Measurements from ENCODE around the gene FCER1G.

The FCER1G gene

DNA sequence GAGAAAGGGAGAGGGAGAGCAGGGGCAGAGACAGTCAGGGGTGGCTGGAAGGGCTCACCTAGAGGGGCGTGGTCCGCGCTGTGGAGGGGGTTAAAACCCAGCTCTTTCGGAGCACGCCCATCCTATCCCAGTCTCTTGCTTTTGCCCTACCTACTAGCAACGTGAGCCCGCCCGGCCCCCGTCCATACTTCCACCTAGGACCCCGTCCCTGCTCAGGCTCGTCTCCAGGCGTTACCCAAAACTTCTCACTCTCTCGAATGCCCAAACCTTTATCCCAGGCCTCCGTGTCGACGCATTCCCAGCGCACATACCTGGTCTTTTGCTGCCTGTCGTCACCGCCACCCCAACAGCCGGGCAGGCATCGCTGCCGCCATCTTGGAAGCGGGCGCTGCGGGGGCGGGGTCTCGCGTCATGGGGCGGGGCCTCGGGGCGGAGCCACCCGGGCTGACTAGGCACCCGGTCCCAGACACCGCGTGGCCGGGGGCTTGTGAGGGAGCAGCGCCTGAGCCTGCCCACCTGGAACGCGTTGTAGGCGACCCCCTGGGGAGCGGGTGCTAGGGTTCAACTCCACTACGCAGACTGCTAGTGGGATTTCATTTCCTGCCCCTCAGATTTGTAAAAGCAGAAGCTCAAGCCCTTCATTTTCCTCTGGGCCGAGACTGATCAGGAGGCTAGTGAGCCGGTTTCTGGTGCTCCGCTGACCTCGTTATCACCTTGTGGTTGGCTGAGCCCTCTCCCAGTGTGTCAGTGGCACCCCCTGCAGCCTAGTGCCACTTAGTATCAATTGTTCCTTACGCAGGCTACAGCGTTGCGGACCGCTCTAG lies 37.8 kb upstream of the FCER1G start, which contains the start of gene B4GALT3:
TSS of gene B4GALT3 (minus strand) at position 396 of the 824 bp plus-strand sequence. CDS start 1,447 bp downstream, outside the sequence.
- TF ChIP-seq EZH2 (IDR thresholded peaks at IDR 0.05; ENCODE audit: borderline replicate concordance, low read length) = no peak
- TF ChIP-seq, protein P1, sequence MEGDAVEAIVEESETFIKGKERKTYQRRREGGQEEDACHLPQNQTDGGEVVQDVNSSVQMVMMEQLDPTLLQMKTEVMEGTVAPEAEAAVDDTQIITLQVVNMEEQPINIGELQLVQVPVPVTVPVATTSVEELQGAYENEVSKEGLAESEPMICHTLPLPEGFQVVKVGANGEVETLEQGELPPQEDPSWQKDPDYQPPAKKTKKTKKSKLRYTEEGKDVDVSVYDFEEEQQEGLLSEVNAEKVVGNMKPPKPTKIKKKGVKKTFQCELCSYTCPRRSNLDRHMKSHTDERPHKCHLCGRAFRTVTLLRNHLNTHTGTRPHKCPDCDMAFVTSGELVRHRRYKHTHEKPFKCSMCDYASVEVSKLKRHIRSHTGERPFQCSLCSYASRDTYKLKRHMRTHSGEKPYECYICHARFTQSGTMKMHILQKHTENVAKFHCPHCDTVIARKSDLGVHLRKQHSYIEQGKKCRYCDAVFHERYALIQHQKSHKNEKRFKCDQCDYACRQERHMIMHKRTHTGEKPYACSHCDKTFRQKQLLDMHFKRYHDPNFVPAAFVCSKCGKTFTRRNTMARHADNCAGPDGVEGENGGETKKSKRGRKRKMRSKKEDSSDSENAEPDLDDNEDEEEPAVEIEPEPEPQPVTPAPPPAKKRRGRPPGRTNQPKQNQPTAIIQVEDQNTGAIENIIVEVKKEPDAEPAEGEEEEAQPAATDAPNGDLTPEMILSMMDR (IDR thresholded peaks at IDR 0.05; ENCODE audit: low read length) = peak; percentile 58
- Histone ChIP-seq H3K4me1 (ENCODE audit: insufficient read depth, low read length, severe bottlenecking) (peaks cover 34% of the 10 kb centered on the region), H3K36me3 (ENCODE audit: insufficient read depth, low read length) (peaks cover 31% of the 10 kb centered on the region), H3K79me2 (ENCODE audit: insufficient read depth, low read length) (no peaks in the 10 kb centered on the region), H3K4me2 (ENCODE audit: low read length) (peak within 1 kb of the TSS; percentile 97), H3K27ac (ENCODE audit: low read depth, low read length, poor library complexity, severe bottlenecking) (peak within 1 kb of the TSS; percentile 83), H3F3A (ENCODE audit: insufficient read depth, low read length) (no peaks in the 10 kb centered on the region), H3K9ac (ENCODE audit: low read length) (peak within 1 kb of the TSS; percentile 70), H3K27me3 (ENCODE audit: insufficient read depth, low read length) (no peaks in the 10 kb centered on the region), H3K9me2 (ENCODE audit: low read depth, low read length) (no peaks in the 10 kb centered on the region), H2AFZ (ENCODE audit: low read length) (peak within 1 kb of the TSS; percentile 87; the same call in 1 of the 2 replicates), H3K9me3 (ENCODE audit: low read length) (no peaks in the 10 kb centered on the region), H3K4me3 (ENCODE audit: low read depth, low read length, poor library complexity, severe bottlenecking) (peak within 1 kb of the TSS; percentile 74), H4K20me1 (ENCODE audit: insufficient read depth, low read length) (no peaks in the 10 kb centered on the region)

DNA sequence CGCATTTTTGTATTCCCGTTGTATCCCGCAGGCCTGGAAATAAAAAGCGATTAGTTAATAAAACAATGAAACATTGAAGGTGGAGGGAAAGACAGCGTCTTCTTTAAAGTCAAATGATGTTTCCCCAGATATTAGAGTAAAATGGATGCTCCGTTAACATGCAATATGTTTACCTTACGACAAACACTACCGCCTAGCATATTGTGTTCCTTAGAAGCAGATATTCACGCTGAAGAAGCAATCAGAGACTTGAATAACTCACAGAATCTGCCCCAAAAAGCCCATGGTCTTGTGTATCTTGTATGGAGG lies 37.2 kb upstream of the FCER1G start:
- H3K27me3 ChIP-seq (ENCODE audit: insufficient read depth, low read length) = no peaks in the 10 kb centered on the region
- H3K79me2 ChIP-seq (ENCODE audit: insufficient read depth, low read length) = no peaks in the 10 kb centered on the region
- H3K4me1 ChIP-seq (ENCODE audit: insufficient read depth, low read length, severe bottlenecking) = peaks cover 36% of the 10 kb centered on the region
- peak overlapping the region; percentile 83 for H3K27ac ChIP-seq (ENCODE audit: low read depth, low read length, poor library complexity, severe bottlenecking)
- peak overlapping the region; percentile 97 for H3K4me2 ChIP-seq (ENCODE audit: low read length)
- H3K4me3 ChIP-seq (ENCODE audit: low read depth, low read length, poor library complexity, severe bottlenecking) = peak overlapping the region; percentile 74
- no peaks in the 10 kb centered on the region for H3F3A ChIP-seq (ENCODE audit: insufficient read depth, low read length)
- peak overlapping the region; percentile 87; the same call in 1 of the 2 replicates for H2AFZ ChIP-seq (ENCODE audit: low read length)
- peaks cover 25% of the 10 kb centered on the region for H3K36me3 ChIP-seq (ENCODE audit: insufficient read depth, low read length)
- H4K20me1 ChIP-seq (ENCODE audit: insufficient read depth, low read length) = no peaks in the 10 kb centered on the region
- TF ChIP-seq, protein P1 (IDR thresholded peaks at IDR 0.05; ENCODE audit: low read length) = no peak
- TF ChIP-seq EZH2 (IDR thresholded peaks at IDR 0.05; ENCODE audit: borderline replicate concordance, low read length) = no peak
- peak overlapping the region; percentile 70 for H3K9ac ChIP-seq (ENCODE audit: low read length)
- H3K9me3 ChIP-seq (ENCODE audit: low read length) = no peaks in the 10 kb centered on the region
- no peaks in the 10 kb centered on the region for H3K9me2 ChIP-seq (ENCODE audit: low read depth, low read length)

DNA sequence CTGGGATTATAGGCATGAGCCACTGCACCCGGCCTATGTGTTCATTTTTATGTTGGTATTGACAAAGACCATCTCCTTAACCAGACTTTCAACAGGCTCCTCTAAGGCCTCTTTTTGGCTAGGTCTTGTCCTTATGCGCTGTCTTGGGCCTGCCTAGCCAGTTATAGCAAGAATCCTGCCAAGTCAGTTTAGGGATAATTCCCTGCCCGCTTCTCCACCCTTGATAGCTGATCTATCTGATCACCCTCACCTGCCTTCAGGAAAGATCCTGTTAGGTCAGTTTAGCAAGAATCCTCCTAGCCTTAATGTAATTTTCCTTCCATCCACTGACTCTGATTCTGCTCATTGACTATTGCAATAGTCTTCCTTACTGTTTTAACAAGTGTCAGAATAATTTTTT lies 35.4 kb upstream of the FCER1G start:
- no peak overlapping the region for H2AFZ ChIP-seq (ENCODE audit: low read length)
- no peaks in the 10 kb centered on the region for H3K27me3 ChIP-seq (ENCODE audit: insufficient read depth, low read length)
- no peaks in the 10 kb centered on the region for H3F3A ChIP-seq (ENCODE audit: insufficient read depth, low read length)
- no peaks in the 10 kb centered on the region for H3K9me2 ChIP-seq (ENCODE audit: low read depth, low read length)
- H3K4me1 ChIP-seq (ENCODE audit: insufficient read depth, low read length, severe bottlenecking) = peaks cover 43% of the 10 kb centered on the region
- no peaks in the 10 kb centered on the region for H3K79me2 ChIP-seq (ENCODE audit: insufficient read depth, low read length)
- H4K20me1 ChIP-seq (ENCODE audit: insufficient read depth, low read length) = no peaks in the 10 kb centered on the region
- H3K36me3 ChIP-seq (ENCODE audit: insufficient read depth, low read length) = peaks cover 7% of the 10 kb centered on the region
- H3K9ac ChIP-seq (ENCODE audit: low read length) = no peak overlapping the region
- H3K9me3 ChIP-seq (ENCODE audit: low read length) = no peaks in the 10 kb centered on the region
- TF ChIP-seq, protein P1 (IDR thresholded peaks at IDR 0.05; ENCODE audit: low read length) = no peak
- no peak for TF ChIP-seq EZH2 (IDR thresholded peaks at IDR 0.05; ENCODE audit: borderline replicate concordance, low read length)
- no peak overlapping the region for H3K27ac ChIP-seq (ENCODE audit: low read depth, low read length, poor library complexity, severe bottlenecking)
- H3K4me3 ChIP-seq (ENCODE audit: low read depth, low read length, poor library complexity, severe bottlenecking) = no peak overlapping the region
- H3K4me2 ChIP-seq (ENCODE audit: low read length) = no peak overlapping the region
